H1 (cell line): Measurements from ENCODE around the gene SON. TPM values are rescaled to one million over a fixed set of nuclear protein-coding genes. Genes with fewer than 3 reads are reported as not detected.

Experiments used
- CTCF ChIA-PET: fragments of 300-600 bp; sonication (Branson Sonifier 250); formaldehyde crosslinking; loops from one replicate; lab custom pipeline; 2021; ENCODE audit not compliant: partially characterized antibody; lab: Charles Lee
- POLR2A ChIA-PET: fragments of 300-600 bp; sonication (Branson Sonifier 250); formaldehyde crosslinking; loops from one replicate; lab custom pipeline; 2021; ENCODE audit warnings: inconsistent platforms; ENCODE audit not compliant: partially characterized antibody; lab: Charles Lee
- DNase-seq, 2 experiments: peaks; one replicate each; pipeline versions ENCODE4 v3.0.0 to v3.0.0-alpha.2; 2010 to 2022; ENCODE audit warnings: low spot score in 2 of 2, low read depth in 1 of 2, mixed read lengths in 1 of 2
- FAIRE-seq: peaks from 2 replicates; lab custom pipeline; 2011; peaks lifted over from hg19 to GRCh38; lab: Jason Lieb, UNC
- H2AFZ ChIP-seq: 2 replicates; pipeline ENCODE4 v1.8.1; 2012; ENCODE audit warnings: low read length, inconsistent platforms
- H2AK5ac ChIP-seq: 2 replicates; pipeline ENCODE4 v1.6.1; 2013; ENCODE audit warnings: low read depth, low read length
- H2BK120ac ChIP-seq: replicated peaks from 2 replicates; pipeline ENCODE3; 2013; ENCODE audit warnings: low read depth, low read length, inconsistent platforms
- H2BK12ac ChIP-seq: 2 replicates; pipeline ENCODE4 v1.6.1; 2013; ENCODE audit warnings: low read depth, low read length
- H2BK15ac ChIP-seq: 2 replicates; pipeline ENCODE4 v1.6.1; 2013; ENCODE audit warnings: low read length
- H2BK20ac ChIP-seq: 2 replicates; pipeline ENCODE4 v1.6.1; 2013; ENCODE audit warnings: low read length
- H2BK5ac ChIP-seq: 2 replicates; pipeline ENCODE4 v1.6.1; 2013; ENCODE audit warnings: low read depth, low read length
- H3K14ac ChIP-seq: 2 replicates; pipeline ENCODE4 v1.6.1; 2013; ENCODE audit warnings: inconsistent platforms; ENCODE audit not compliant: insufficient read length
- H3K18ac ChIP-seq: 2 replicates; pipeline ENCODE4 v1.6.1; 2013; ENCODE audit warnings: low read length; ENCODE audit errors: extremely low read depth
- H3K23ac ChIP-seq: 2 replicates; pipeline ENCODE4 v1.6.1; 2013; ENCODE audit warnings: inconsistent platforms; ENCODE audit not compliant: insufficient read length
- H3K23me2 ChIP-seq: 2 replicates; pipeline ENCODE4 v1.6.1; 2013; ENCODE audit warnings: low read depth, low read length
- H3K27ac ChIP-seq: 2 replicates; pipeline ENCODE4 v1.6.1; 2011; ENCODE audit warnings: low read depth, low read length, inconsistent platforms
- H3K27me3 ChIP-seq, 4 experiments: replicated peaks in 1 of 4; 1 replicate in 1 of 4; 2 replicates in 3 of 4; pipeline versions ENCODE4 v1.6.1 to v1.8.1; 2011 to 2013; ENCODE audit warnings: low read length in 3 of 4, mild to moderate bottlenecking in 3 of 4, inconsistent platforms in 2 of 4, mixed read lengths in 2 of 4, moderate library complexity in 1 of 4; ENCODE audit not compliant: control insufficient read depth in 3 of 4, insufficient read depth in 3 of 4; ENCODE audit errors: extremely low read depth in 1 of 4
- H3K36me3 ChIP-seq, 4 experiments: 2 replicates each; pipeline versions ENCODE4 v1.6.1 to v1.8.1; 2011 to 2013; ENCODE audit warnings: mild to moderate bottlenecking in 4 of 4, low read length in 3 of 4, moderate library complexity in 2 of 4, control low read depth in 1 of 4, inconsistent platforms in 1 of 4; ENCODE audit not compliant: insufficient read depth in 4 of 4, control insufficient read depth in 2 of 4
- H3K4ac ChIP-seq: replicated peaks from 2 replicates; pipeline ENCODE3; 2013; ENCODE audit warnings: low read length, low read depth, mixed read lengths, inconsistent platforms; ENCODE audit not compliant: insufficient read length
- H3K4me1 ChIP-seq, 4 experiments: replicated peaks in 1 of 4; 1 replicate in 1 of 4; 2 replicates in 3 of 4; pipeline versions ENCODE4 v1.6.1 to v1.8.1; 2011 to 2013; ENCODE audit warnings: low read length in 3 of 4, inconsistent platforms in 2 of 4, mixed read lengths in 1 of 4; ENCODE audit not compliant: insufficient read depth in 4 of 4, control insufficient read depth in 3 of 4
- H3K4me2 ChIP-seq, 2 experiments: 2 replicates each; pipeline versions ENCODE4 v1.6.1 to v1.8.1; 2011 to 2013; ENCODE audit warnings: low read depth in 2 of 2, low read length in 2 of 2, control low read depth in 1 of 2, inconsistent platforms in 1 of 2, mild to moderate bottlenecking in 1 of 2; ENCODE audit not compliant: insufficient read depth in 1 of 2
- H3K4me3 ChIP-seq, 4 experiments: fragments of 200-600, 300-600 bp in 1 of 4; sonication (generic), shearing (Covaris generic), sonication (Bioruptor Twin) in 1 of 4; 2 replicates each; pipeline versions ENCODE4 v1.5.1 to v1.8.1; 2011 to 2016; ENCODE audit warnings: low read length in 4 of 4, low read depth in 3 of 4, control low read depth in 2 of 4, inconsistent platforms in 2 of 4, mild to moderate bottlenecking in 2 of 4, mixed read lengths in 1 of 4, moderate library complexity in 1 of 4; ENCODE audit not compliant: insufficient read depth in 2 of 4; ENCODE audit errors: extremely low read depth in 1 of 4
- H3K56ac ChIP-seq: replicated peaks from 2 replicates; pipeline ENCODE3; 2013; ENCODE audit warnings: low read depth, mild to moderate bottlenecking, mixed read lengths, low read length, inconsistent platforms; ENCODE audit not compliant: insufficient read length
- H3K79me1 ChIP-seq: 2 replicates; pipeline ENCODE4 v1.6.1; 2013; ENCODE audit warnings: low read depth, low read length, control low read depth
- H3K79me2 ChIP-seq, 2 experiments: 2 replicates each; pipeline versions ENCODE4 v1.6.1 to v1.8.1; 2012 to 2013; ENCODE audit warnings: low read length in 2 of 2, mild to moderate bottlenecking in 2 of 2, inconsistent platforms in 1 of 2; ENCODE audit not compliant: insufficient read depth in 2 of 2, control insufficient read depth in 1 of 2
- H3K9ac ChIP-seq, 4 experiments: replicated peaks in 1 of 4; 1 replicate in 1 of 4; 2 replicates in 3 of 4; pipeline versions ENCODE4 v1.6.1 to v1.8.1; 2011 to 2013; ENCODE audit warnings: low read depth in 3 of 4, low read length in 3 of 4, control low read depth in 2 of 4, mild to moderate bottlenecking in 2 of 4, moderate library complexity in 2 of 4, inconsistent platforms in 1 of 4; ENCODE audit errors: extremely low read depth in 1 of 4
- H3K9me3 ChIP-seq, 2 experiments: 2 replicates each; pipeline versions ENCODE4 v1.6.1 to v1.8.1; 2012 to 2013; ENCODE audit warnings: mild to moderate bottlenecking in 2 of 2, moderate library complexity in 2 of 2, control low read depth in 1 of 2, inconsistent platforms in 1 of 2, low read depth in 1 of 2, low read length in 1 of 2, mixed read lengths in 1 of 2; ENCODE audit not compliant: insufficient read depth in 2 of 2
- H4K20me1 ChIP-seq, 2 experiments: replicated peaks in 1 of 2; 2 replicates each; pipeline versions ENCODE3 to v1.8.1; 2011 to 2013; ENCODE audit warnings: inconsistent platforms in 2 of 2, low read length in 2 of 2, mild to moderate bottlenecking in 1 of 2; ENCODE audit not compliant: insufficient read depth in 2 of 2, control insufficient read depth in 1 of 2
- H4K5ac ChIP-seq: 2 replicates; pipeline ENCODE4 v1.6.1; 2013; ENCODE audit warnings: low read length, low read depth, mixed read lengths, inconsistent platforms; ENCODE audit not compliant: insufficient read length
- H4K8ac ChIP-seq: 2 replicates; pipeline ENCODE4 v1.8.0; 2013; ENCODE audit warnings: mild to moderate bottlenecking, moderate library complexity, low read length, inconsistent platforms; ENCODE audit not compliant: insufficient read depth; ENCODE audit errors: extremely low read depth
- H4K91ac ChIP-seq: replicated peaks from 2 replicates; pipeline ENCODE3; 2013; ENCODE audit warnings: low read length, mixed read lengths, inconsistent platforms; ENCODE audit not compliant: insufficient read length
- CREB1 ChIP-seq: IDR thresholded peaks from 2 replicates; pipeline ENCODE4 v1.6.1; 2012; ENCODE audit warnings: inconsistent platforms
- KDM4A ChIP-seq: IDR thresholded peaks from one replicate; pipeline ENCODE4 v1.7.1; 2012; ENCODE audit warnings: low read depth, mild to moderate bottlenecking, moderate library complexity, low read length, inconsistent platforms; ENCODE audit not compliant: severe bottlenecking
- POLR2A ChIP-seq, 2 experiments: IDR thresholded peaks; 1 replicate in 1 of 2; 2 replicates in 1 of 2; pipeline ENCODE4 v1.6.1; 2011; ENCODE audit warnings: low read depth in 2 of 2, low read length in 2 of 2, mild to moderate bottlenecking in 2 of 2; ENCODE audit errors: control extremely low read depth in 1 of 2
- POLR2AphosphoS5 ChIP-seq: IDR thresholded peaks from 2 replicates; pipeline ENCODE4 v1.6.1; 2011; ENCODE audit warnings: low read depth, low read length
- WGBS, 2 experiments: shearing (Covaris generic) in 1 of 2; methylation state at CpG; one replicate each; pipeline versions ENCODE4 v1.1.6 to v1.1.7; 2013 to 2015; ENCODE audit warnings: low lambda C conversion rate in 2 of 2, mixed read lengths in 2 of 2, inconsistent platforms in 1 of 2, low coverage in 1 of 2, missing lambda C conversion rate in 1 of 2; ENCODE audit not compliant: insufficient replicate concordance in 2 of 2, insufficient coverage in 1 of 2, insufficient read length in 1 of 2; ENCODE audit errors: extremely low coverage in 1 of 2, missing lambda C conversion rate in 1 of 2; 5-methylcytosine and 5-hydroxymethylcytosine counted together
- polyA plus RNA-seq, 7 experiments: library from polyadenylated mRNA; depleted of rRNA in 3 of 7; stranded (reverse) in 5 of 7; unstranded in 2 of 7; fragments of >200 nt in 5 of 7; fragments of 200-250 nt in 2 of 7; gene quantifications; 1 replicate in 5 of 7; 2 replicates in 1 of 7; 4 replicates in 1 of 7; pipeline versions ENCODE4 v1.2.1 to v1.2.3, GENCODE V29; 2011 to 2013; ENCODE audit warnings: missing spikeins in 2 of 7, mixed read lengths in 2 of 7
- total RNA-seq: library from RNA; stranded (reverse); fragmentation: NEBNext Ultra II Directional; extraction: Animal tissue kit (Norgen Biotek cat#: 25700); gene quantifications from 2 replicates; pipeline ENCODE4 v1.2.1, GENCODE V29; 2021

Gene SON
- total and polyA plus RNA-seq, 2 of the 8 experiments (the other 6 are each of a cell fraction or from before 2014, with no cell fraction given) = 122 to 274 TPM

GRCh38 chr21:33552093-33552998 is 9.5 kb downstream of the SON start:
- Histone ChIP-seq H3K56ac (no peak overlapping the region), H2BK120ac (no peak overlapping the region), H2AFZ (no peak overlapping the region), H2BK15ac (no peak overlapping the region), H2BK20ac (no peak overlapping the region), H3K27ac (no peak overlapping the region), H3K23ac (no peak overlapping the region), H3K79me1 (peaks cover 16% of the 10 kb centered on the region), H3K27me3 (no peaks in the 10 kb centered on the region), H4K8ac (no peak overlapping the region; the same call in 1 of the 2 replicates), H4K5ac (no peak overlapping the region), H4K91ac (no peak overlapping the region), H2BK12ac (no peak overlapping the region), H4K20me1 (peaks cover 37 to 48% of the 10 kb centered on the region in 2 experiments), H3K9me3 (no peaks in the 10 kb centered on the region), H3K9ac (no peak overlapping the region), H3K79me2 (peaks cover 53 to 96% of the 10 kb centered on the region in 2 experiments), H3K18ac (no peak overlapping the region), H2BK5ac (no peak overlapping the region), H3K23me2 (no peaks in the 10 kb centered on the region), H3K36me3 (peaks cover 51 to 96% (median 77%) of the 10 kb centered on the region in 4 experiments), H3K4me3 (no peak overlapping the region), H2AK5ac (no peak overlapping the region), H3K14ac (no peak overlapping the region), H3K4me2 (no peak overlapping the region), H3K4me1 (no peaks in the 10 kb centered on the region), H3K4ac (no peak overlapping the region)
- DNase-seq (no peak), FAIRE-seq (no peak)
- POLR2A ChIA-PET = interaction anchor here (0.6 to 3.0 kb wide), 12 partner anchors 9 to 55 kb away, joined by 3 to 25 read pairs (median 4); partner anchors contain the start of genes GART and SON
- 95% methylated on average over 24 of the region's 24 CpGs; no CpG with 5 or more reads in 1 of the 2 experiments for WGBS, 2 experiments
- TF ChIP-seq KDM4A (no peak), POLR2A (IDR thresholded peaks at IDR 0.05; ENCODE audit: control extremely low read depth in 1 of 2, low read depth in 2 of 2, low read length in 2 of 2) (peak; percentile 3 to 43), POLR2AphosphoS5 (peak; percentile 88), CREB1 (peak; percentile 76)
- CTCF ChIA-PET = interaction anchor here (1.6 kb wide), 1 partner anchor 9 kb away, joined by 3 read pairs; the partner anchor contains the start of gene SON
